Epithelial cell of proximal tubule (primary cell): Measurements from ENCODE around the gene ARMC2. TPM values are rescaled to one million over a fixed set of nuclear protein-coding genes. Genes with fewer than 3 reads are reported as not detected.
A peak's percentile ranks its signal among the peaks of the same experiment; 100 is the strongest.

Experiments
- DNase-seq: peaks from one replicate; pipeline ENCODE4 v3.0.0-alpha.2; 2011; ENCODE audit warnings: low read depth
- H3K4me3 ChIP-seq: 2 replicates; pipeline ENCODE4 v1.5.1; 2011; ENCODE audit warnings: low read depth, mild to moderate bottlenecking, low read length
- CTCF ChIP-seq: conservative IDR thresholded peaks from 2 replicates; pipeline ENCODE4 v1.5.1; 2012; ENCODE audit warnings: low read depth, mild to moderate bottlenecking, low read length
- total RNA-seq: library from RNA; depleted of rRNA; stranded (reverse); fragments of >200 nt; gene quantifications from 2 replicates; pipeline ENCODE4 v1.2.3, GENCODE V29; 2015

Gene ARMC2
- 0.58 and 1.7 TPM in 2 replicates for total RNA-seq

GRCh38 chr6:108848116-108848868, at the start of gene ARMC2:
ARMC2 (plus strand) TSS chr6:108848422; CDS start chr6:108854268, 5,846 bp downstream.
- no peak for DNase-seq
- no peak for TF ChIP-seq CTCF
- peak within 1 kb of the TSS; percentile 80 for H3K4me3 ChIP-seq

GRCh38 chr6:108798670-108799353, 49.4 kb upstream of the ARMC2 start:
- no peak for TF ChIP-seq CTCF
- DNase-seq: no peak

GRCh38 chr6:108799354-108799717, 48.9 kb upstream of the ARMC2 start:
- no peak for DNase-seq

More at GRCh38 chr6:108798670-108799353, 49.4 kb upstream of the ARMC2 start:
- H3K4me3 ChIP-seq: no peak overlapping the region

GRCh38 chr6:108799791-108800190, 48.4 kb upstream of the ARMC2 start:
- no peak for DNase-seq
- no peak overlapping the region for H3K4me3 ChIP-seq
- no peak for TF ChIP-seq CTCF

More at GRCh38 chr6:108799354-108799717, 48.9 kb upstream of the ARMC2 start:
- TF ChIP-seq CTCF: no peak
- H3K4me3 ChIP-seq: no peak overlapping the region

- TF ChIP-seq CTCF: no peak
- H3K4me3 ChIP-seq: no peak overlapping the region
Observed at GRCh38 chr6:108800427-108800864, 47.8 kb upstream of the ARMC2 start.

GRCh38 chr6:108801366-108801765, 46.9 kb upstream of the ARMC2 start:
- DNase-seq: no peak
- no peak for TF ChIP-seq CTCF
- H3K4me3 ChIP-seq: no peak overlapping the region

More at GRCh38 chr6:108800427-108800864, 47.8 kb upstream of the ARMC2 start:
- no peak for DNase-seq
